ENCODE data around the gene SLC12A8.
A peak's percentile ranks its signal among the peaks of the same experiment; 100 is the strongest.

The SLC12A8 gene

GRCh38 chr3:125050488-125051090 lies 162.0 kb downstream of the SLC12A8 start:
- DNase-seq, result no peak

- no peak for DNase-seq
Observed at GRCh38 chr3:125048282-125048681, 164.3 kb downstream of the SLC12A8 start.

GRCh38 chr3:125045965-125046364 lies 166.6 kb downstream of the SLC12A8 start:
- DNase-seq, result no peak

- no peak for DNase-seq
Observed at GRCh38 chr3:125045194-125045593, 167.4 kb downstream of the SLC12A8 start.

GRCh38 chr3:125043599-125044151 lies 168.9 kb downstream of the SLC12A8 start:
- no peak for DNase-seq

- DNase-seq, result no peak
Observed at GRCh38 chr3:125042725-125043406, 169.7 kb downstream of the SLC12A8 start.

GRCh38 chr3:125039131-125040100 lies 173.1 kb downstream of the SLC12A8 start:
- peak; percentile 41 for DNase-seq

GRCh38 chr3:125037498-125038150 lies 174.9 kb downstream of the SLC12A8 start:
- DNase-seq, result no peak

- no peak for DNase-seq
Observed at GRCh38 chr3:125035217-125035616, 177.3 kb downstream of the SLC12A8 start.

GRCh38 chr3:125033616-125034015 lies 178.9 kb downstream of the SLC12A8 start:
- DNase-seq, result no peak

- DNase-seq, result no peak
Observed at GRCh38 chr3:125033135-125033534, 179.4 kb downstream of the SLC12A8 start.

- DNase-seq, result no peak
Observed at GRCh38 chr3:125032683-125033082, 179.9 kb downstream of the SLC12A8 start.

Measured in NCI-H2171 (cell line).